Measurements from ENCODE around the gene CHCHD4.

The CHCHD4 gene

GRCh38 chr3:14124615-14125192, at the start of gene CHCHD4, which contains the start of gene TMEM43:
Gene CHCHD4, minus strand, starts transcription at chr3:14124870. Its CDS starts 194 bp downstream, at chr3:14124676.
Gene TMEM43, plus strand, starts transcription at chr3:14125052. Its CDS starts 142 bp downstream, at chr3:14125194.
- peak; percentile 98 for DNase-seq

GRCh38 chr3:14172496-14172895, 47.8 kb upstream of the CHCHD4 start:
- no peak for DNase-seq

- no peak for DNase-seq
Measured at GRCh38 chr3:14170531-14171159, 46.0 kb upstream of the CHCHD4 start.

- DNase-seq: no peak
Measured at GRCh38 chr3:14169871-14170270, 45.2 kb upstream of the CHCHD4 start.

GRCh38 chr3:14169435-14169834, 44.8 kb upstream of the CHCHD4 start:
- DNase-seq: no peak

GRCh38 chr3:14166877-14167603, 42.4 kb upstream of the CHCHD4 start:
- no peak for DNase-seq

GRCh38 chr3:14162178-14162577, 37.5 kb upstream of the CHCHD4 start:
- DNase-seq: no peak

- no peak for DNase-seq
Measured at GRCh38 chr3:14161282-14161681, 36.6 kb upstream of the CHCHD4 start.

- DNase-seq: no peak
Measured at GRCh38 chr3:14159426-14159825, 34.8 kb upstream of the CHCHD4 start.

- DNase-seq: no peak
Measured at GRCh38 chr3:14158370-14158769, 33.7 kb upstream of the CHCHD4 start.

GRCh38 chr3:14157951-14158350, 33.3 kb upstream of the CHCHD4 start:
- DNase-seq: no peak

- no peak for DNase-seq
Measured at GRCh38 chr3:14156843-14157561, 32.3 kb upstream of the CHCHD4 start.

GRCh38 chr3:14156201-14156600, 31.5 kb upstream of the CHCHD4 start:
- no peak for DNase-seq

GRCh38 chr3:14154895-14155440, 30.3 kb upstream of the CHCHD4 start:
- no peak for DNase-seq

GRCh38 chr3:14154276-14154675, 29.6 kb upstream of the CHCHD4 start:
- DNase-seq: no peak

GRCh38 chr3:14153663-14154062, 29.0 kb upstream of the CHCHD4 start:
- no peak for DNase-seq

- DNase-seq: no peak
Measured at GRCh38 chr3:14152963-14153355, 28.3 kb upstream of the CHCHD4 start.

- peak; percentile 30 for DNase-seq
Measured at GRCh38 chr3:14152233-14152962, 27.7 kb upstream of the CHCHD4 start.

- DNase-seq: no peak
Measured at GRCh38 chr3:14151471-14152083, 26.9 kb upstream of the CHCHD4 start.

GRCh38 chr3:14150491-14151230, 26.0 kb upstream of the CHCHD4 start:
- DNase-seq: no peak

GRCh38 chr3:14150078-14150477, 25.4 kb upstream of the CHCHD4 start:
- no peak for DNase-seq
